A549 (cell line): ENCODE measurements around the gene HGFAC. TPM values are rescaled to one million over a fixed set of nuclear protein-coding genes. Genes with fewer than 3 reads are reported as not detected.

Experiments
- ATAC-seq, 2 experiments: fragments of 200-7000 bp in 1 of 2; fragments of >200 bp in 1 of 2; cut with Nextera tagmentation in 1 of 2; cut with Tn5 transposase in 1 of 2; 3 replicates each; pipeline versions ENCODE4 v1.8.0 to v1.9.1; 2018 to 2020; ENCODE audit warnings: mild to moderate bottlenecking in 1 of 2, moderate library complexity in 1 of 2
- CTCF ChIA-PET: fragments of 300-600 bp; sonication (Branson Sonifier 250); formaldehyde crosslinking; extraction: SDS; loops from one replicate; lab custom pipeline; 2021; ENCODE audit warnings: antibody characterized with exemption, inconsistent platforms; lab: Yijun Ruan, JAX
- POLR2A ChIA-PET: fragments of 350-600 bp; formaldehyde crosslinking; extraction: SDS; loops from one replicate; lab custom pipeline; 2021; ENCODE audit warnings: antibody characterized with exemption, inconsistent platforms; lab: Yijun Ruan, JAX
- DNase-seq, 2 experiments: peaks; one replicate each; pipeline versions ENCODE4 v3.0.0 to v3.0.0-alpha.2; 2011 to 2016; ENCODE audit warnings: low read depth in 1 of 2, low spot score in 1 of 2
- FAIRE-seq: peaks from 2 replicates; lab custom pipeline; 2011; peaks lifted over from hg19 to GRCh38; lab: Jason Lieb, UNC
- H3K27ac ChIP-seq, 2 experiments: fragments of >200 bp; sonication (Bioruptor Twin); formaldehyde crosslinking; 3 replicates each; pipeline ENCODE4 v1.5.1; 2016 to 2017
- H3K4me1 ChIP-seq: fragments of >200 bp; sonication (Bioruptor Twin); formaldehyde crosslinking; 3 replicates; pipeline ENCODE4 v1.6.1; 2016
- H3K4me2 ChIP-seq: fragments of >200 bp; sonication (Bioruptor Twin); formaldehyde crosslinking; 3 replicates; pipeline ENCODE4 v1.6.1; 2016
- H3K4me3 ChIP-seq: fragments of >200 bp; sonication (Bioruptor Twin); formaldehyde crosslinking; 3 replicates; pipeline ENCODE4 v1.5.1; 2016
- H3K9me3 ChIP-seq: fragments of >200 bp; sonication (Bioruptor Twin); formaldehyde crosslinking; 3 replicates; pipeline ENCODE4 v1.6.1; 2016
- BCL3 ChIP-seq: fragments of >200 bp; sonication (Bioruptor Twin); formaldehyde crosslinking; IDR thresholded peaks from 3 replicates; pipeline ENCODE4 v1.6.1; 2016
- CHD2 ChIP-seq: fragments of 150-350 bp; IDR thresholded peaks from 2 replicates; pipeline ENCODE4 v1.6.1; 2014; ENCODE audit warnings: low read length; ENCODE audit not compliant: partially characterized antibody
- E2F6 ChIP-seq: IDR thresholded peaks from 2 replicates; pipeline ENCODE4 v1.6.1; 2012; ENCODE audit warnings: low read depth, borderline replicate concordance
- EP300 ChIP-seq, 2 experiments: fragments of >200 bp; sonication (Bioruptor Twin); formaldehyde crosslinking; IDR thresholded peaks; 2 replicates in 1 of 2; 3 replicates in 1 of 2; pipeline ENCODE4 v1.6.1; 2016 to 2017
- ESRRA ChIP-seq: fragments of 150-350 bp; IDR thresholded peaks from 2 replicates; pipeline ENCODE4 v1.6.1; 2014; ENCODE audit warnings: mild to moderate bottlenecking, low read length, borderline replicate concordance
- FOXS1 ChIP-seq: fragments of 250-450 bp; sonication (Bioruptor Pico); IDR thresholded peaks from 2 replicates; pipeline ENCODE4 v1.5.0; 2020; ENCODE audit warnings: mild to moderate bottlenecking, moderate library complexity
- GATA3 ChIP-seq: IDR thresholded peaks from 2 replicates; pipeline ENCODE4 v1.6.1; 2012; ENCODE audit warnings: borderline replicate concordance
- HMGXB4 ChIP-seq: fragments of 250-450 bp; sonication (Bioruptor Pico); IDR thresholded peaks from 2 replicates; pipeline ENCODE4 v1.5.0; 2021; ENCODE audit warnings: mild to moderate bottlenecking, moderate library complexity, borderline replicate concordance
- KDM5A ChIP-seq: fragments of 200-600 bp; sonication (generic); IDR thresholded peaks from 2 replicates; pipeline ENCODE4 v1.6.1; 2016; ENCODE audit warnings: antibody characterized with exemption, mild to moderate bottlenecking
- MAX ChIP-seq: IDR thresholded peaks from 2 replicates; pipeline ENCODE4 v1.6.1; 2012
- MAZ ChIP-seq: fragments of 150-350 bp; IDR thresholded peaks from 2 replicates; pipeline ENCODE4 v1.6.1; 2014; ENCODE audit warnings: antibody characterized with exemption, low read depth, low read length, borderline replicate concordance
- NPAS2 ChIP-seq: fragments of 250-450 bp; sonication (Bioruptor Pico); IDR thresholded peaks from 2 replicates; pipeline ENCODE4 v1.8.0; 2022; ENCODE audit warnings: mild to moderate bottlenecking, moderate library complexity, borderline replicate concordance
- PBX3 ChIP-seq: IDR thresholded peaks from 2 replicates; pipeline ENCODE4 v1.6.1; 2012
- REST ChIP-seq: fragments of 200-600 bp; sonication (generic); IDR thresholded peaks from 2 replicates; pipeline ENCODE4 v1.6.1; 2016; ENCODE audit warnings: antibody characterized with exemption, mild to moderate bottlenecking, moderate library complexity
- SMC3 ChIP-seq: fragments of >200 bp; sonication (Bioruptor Twin); formaldehyde crosslinking; IDR thresholded peaks from 3 replicates; pipeline ENCODE4 v1.6.1; 2018; ENCODE audit warnings: inconsistent platforms
- ZNF302 ChIP-seq: fragments of 250-450 bp; sonication (Bioruptor Pico); IDR thresholded peaks from 2 replicates; pipeline ENCODE4 v1.9.0; 2021; ENCODE audit warnings: inconsistent platforms, mild to moderate bottlenecking, moderate library complexity
- ZSCAN20 ChIP-seq: fragments of 250-450 bp; sonication (Bioruptor Pico); IDR thresholded peaks from 2 replicates; pipeline ENCODE4 v1.8.0; 2022; ENCODE audit warnings: mild to moderate bottlenecking, moderate library complexity
- WGBS: methylation state at CpG from one replicate; pipeline ENCODE4 v1.1.6; 2017; ENCODE audit errors: missing lambda C conversion rate; 5-methylcytosine and 5-hydroxymethylcytosine counted together
- polyA plus RNA-seq, 4 experiments: library from polyadenylated mRNA; depleted of rRNA in 3 of 4; stranded (reverse); fragments of >200 nt; fragmentation: RNase III in 1 of 4; extraction: RNeasy Plus Mini Kit Qiagen cat#74134 plus additional on column Dnase treatment in 1 of 4; gene quantifications; 2 replicates in 3 of 4; 3 replicates in 1 of 4; pipeline ENCODE4 v1.2.3, GENCODE V29; 2011 to 2017
- TF ChIP-seq, protein P1 (sequence below): fragments of >200 bp; sonication (Bioruptor Twin); formaldehyde crosslinking; IDR thresholded peaks from 2 replicates; pipeline ENCODE4 v1.6.1; 2016

HGFAC gene
- polyA plus RNA-seq, 2 of the 4 experiments (the other 2 are of a cell fraction): 0.25 TPM; not detected in 1

DNA sequence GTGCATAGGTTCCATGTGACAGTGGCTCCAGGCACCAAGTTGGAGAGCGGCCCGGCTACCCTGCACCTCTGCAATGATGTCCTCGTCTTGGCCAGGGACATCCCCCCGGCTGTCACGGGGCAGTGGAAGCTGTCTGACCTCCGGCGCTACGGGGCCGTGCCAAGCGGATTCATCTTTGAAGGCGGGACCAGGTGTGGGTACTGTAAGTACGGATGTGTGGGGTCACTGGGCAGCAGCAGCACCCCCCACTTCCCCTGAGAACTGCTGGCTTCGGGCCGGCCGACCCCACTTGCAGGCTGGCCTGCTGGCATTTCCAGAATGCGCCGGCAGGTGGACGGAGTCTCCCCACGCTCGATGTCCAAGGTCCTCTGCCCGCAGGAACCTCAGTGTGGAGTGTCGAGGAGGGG is 34.6 kb downstream of the HGFAC start:
- FAIRE-seq (no peak), DNase-seq (no peak), ATAC-seq (no peak)
- ChIA-PET POLR2A (no interaction called here), CTCF (no interaction called here)
- Histone ChIP-seq H3K27ac (no peak overlapping the region), H3K4me3 (no peak overlapping the region), H3K9me3 (no peaks in the 10 kb centered on the region), H3K4me2 (no peak overlapping the region), H3K4me1 (peaks cover 8% of the 10 kb centered on the region; the same call in 2 of the 3 replicates)
- WGBS: 90% methylated on average over 12 of the region's 22 CpGs
- no peak for TF ChIP-seq FOXS1 (CRISPR knock-in tag)
- TF ChIP-seq MAX: no peak
- TF ChIP-seq ESRRA: no peak
- TF ChIP-seq NPAS2: no peak
- no peak for TF ChIP-seq HMGXB4 (CRISPR knock-in tag)
- TF ChIP-seq ZSCAN20: no peak
- TF ChIP-seq GATA3: no peak
- TF ChIP-seq KDM5A: no peak
- no peak for TF ChIP-seq MAZ
- no peak for TF ChIP-seq PBX3
- TF ChIP-seq CHD2: no peak
- no peak for TF ChIP-seq BCL3
- no peak for TF ChIP-seq SMC3

GRCh38 chr4:3476936-3477749 is 35.4 kb downstream of the HGFAC start:
- H3K9me3 ChIP-seq: no peaks in the 10 kb centered on the region
- CTCF ChIA-PET: no interaction called here
- no peak for FAIRE-seq
- no peak overlapping the region for H3K4me3 ChIP-seq
- no peak for TF ChIP-seq EP300 (IDR thresholded peaks at IDR 0.05)
- no peak for TF ChIP-seq PBX3
- DNase-seq: no peak
- no peak for ATAC-seq
- no peak overlapping the region for H3K27ac ChIP-seq
- no peak overlapping the region for H3K4me2 ChIP-seq
- POLR2A ChIA-PET: no interaction called here
- H3K4me1 ChIP-seq: peaks cover 8% of the 10 kb centered on the region; the same call in 2 of the 3 replicates
- WGBS: 80% methylated on average over 14 of the region's 27 CpGs

GRCh38 chr4:3477750-3478430 is 36.1 kb downstream of the HGFAC start:
- H3K27ac ChIP-seq: no peak overlapping the region
- ChIA-PET CTCF (no interaction called here), POLR2A (no interaction called here)
- FAIRE-seq (no peak), DNase-seq (no peak), ATAC-seq (no peak)
- peaks cover 8% of the 10 kb centered on the region; the same call in 2 of the 3 replicates for H3K4me1 ChIP-seq
- WGBS: 8% methylated on average over 2 of the region's 23 CpGs
- no peaks in the 10 kb centered on the region for H3K9me3 ChIP-seq
- H3K4me3 ChIP-seq: no peak overlapping the region
- no peak overlapping the region for H3K4me2 ChIP-seq
- TF ChIP-seq REST (no peak), NPAS2 (no peak), E2F6 (no peak), ZNF302 (CRISPR knock-in tag) (no peak), HMGXB4 (CRISPR knock-in tag) (no peak)
- TF ChIP-seq, protein P1, sequence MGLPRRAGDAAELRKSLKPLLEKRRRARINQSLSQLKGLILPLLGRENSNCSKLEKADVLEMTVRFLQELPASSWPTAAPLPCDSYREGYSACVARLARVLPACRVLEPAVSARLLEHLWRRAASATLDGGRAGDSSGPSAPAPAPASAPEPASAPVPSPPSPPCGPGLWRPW: no peak
